Measurements from ENCODE around the gene NDNF.

NDNF gene

DNA sequence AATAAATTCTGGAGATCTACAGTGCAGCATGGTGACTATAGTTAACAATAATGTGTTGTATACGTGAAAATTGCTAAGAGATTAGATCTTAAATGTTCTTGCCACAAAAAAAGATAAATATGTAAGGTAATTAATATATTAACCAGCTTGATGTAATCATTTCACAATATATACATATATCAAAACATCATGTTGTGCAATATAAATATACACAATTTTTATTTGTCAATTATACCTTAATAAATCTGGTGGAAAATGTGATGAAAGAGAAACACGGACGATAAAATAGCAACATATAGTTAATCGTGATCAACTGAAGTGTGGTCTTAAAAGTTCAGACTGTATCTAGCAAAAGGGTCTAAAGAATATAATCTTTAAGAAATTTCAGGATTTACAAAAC, 16.5 kb upstream of the NDNF start:
- no peak for TF ChIP-seq SIN3A (IDR thresholded peaks at IDR 0.05; ENCODE audit: borderline replicate concordance, insufficient read depth, low read length)
- TF ChIP-seq, protein P1, sequence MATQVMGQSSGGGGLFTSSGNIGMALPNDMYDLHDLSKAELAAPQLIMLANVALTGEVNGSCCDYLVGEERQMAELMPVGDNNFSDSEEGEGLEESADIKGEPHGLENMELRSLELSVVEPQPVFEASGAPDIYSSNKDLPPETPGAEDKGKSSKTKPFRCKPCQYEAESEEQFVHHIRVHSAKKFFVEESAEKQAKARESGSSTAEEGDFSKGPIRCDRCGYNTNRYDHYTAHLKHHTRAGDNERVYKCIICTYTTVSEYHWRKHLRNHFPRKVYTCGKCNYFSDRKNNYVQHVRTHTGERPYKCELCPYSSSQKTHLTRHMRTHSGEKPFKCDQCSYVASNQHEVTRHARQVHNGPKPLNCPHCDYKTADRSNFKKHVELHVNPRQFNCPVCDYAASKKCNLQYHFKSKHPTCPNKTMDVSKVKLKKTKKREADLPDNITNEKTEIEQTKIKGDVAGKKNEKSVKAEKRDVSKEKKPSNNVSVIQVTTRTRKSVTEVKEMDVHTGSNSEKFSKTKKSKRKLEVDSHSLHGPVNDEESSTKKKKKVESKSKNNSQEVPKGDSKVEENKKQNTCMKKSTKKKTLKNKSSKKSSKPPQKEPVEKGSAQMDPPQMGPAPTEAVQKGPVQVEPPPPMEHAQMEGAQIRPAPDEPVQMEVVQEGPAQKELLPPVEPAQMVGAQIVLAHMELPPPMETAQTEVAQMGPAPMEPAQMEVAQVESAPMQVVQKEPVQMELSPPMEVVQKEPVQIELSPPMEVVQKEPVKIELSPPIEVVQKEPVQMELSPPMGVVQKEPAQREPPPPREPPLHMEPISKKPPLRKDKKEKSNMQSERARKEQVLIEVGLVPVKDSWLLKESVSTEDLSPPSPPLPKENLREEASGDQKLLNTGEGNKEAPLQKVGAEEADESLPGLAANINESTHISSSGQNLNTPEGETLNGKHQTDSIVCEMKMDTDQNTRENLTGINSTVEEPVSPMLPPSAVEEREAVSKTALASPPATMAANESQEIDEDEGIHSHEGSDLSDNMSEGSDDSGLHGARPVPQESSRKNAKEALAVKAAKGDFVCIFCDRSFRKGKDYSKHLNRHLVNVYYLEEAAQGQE (IDR thresholded peaks at IDR 0.05; ENCODE audit: insufficient read depth in 1 of 2, low read depth in 2 of 2, low read length in 2 of 2): no peak
- TF ChIP-seq POLR2AphosphoS5 (IDR thresholded peaks at IDR 0.05; ENCODE audit: low read depth, low read length): no peak
- TF ChIP-seq FOXP2 (optimal IDR thresholded peaks at IDR 0.05; ENCODE audit: borderline replicate concordance, extremely low read depth, extremely low read length, insufficient read depth): no peak
- TF ChIP-seq TAF1 (IDR thresholded peaks at IDR 0.05; ENCODE audit: borderline replicate concordance, insufficient read depth, low read length): no peak

DNA sequence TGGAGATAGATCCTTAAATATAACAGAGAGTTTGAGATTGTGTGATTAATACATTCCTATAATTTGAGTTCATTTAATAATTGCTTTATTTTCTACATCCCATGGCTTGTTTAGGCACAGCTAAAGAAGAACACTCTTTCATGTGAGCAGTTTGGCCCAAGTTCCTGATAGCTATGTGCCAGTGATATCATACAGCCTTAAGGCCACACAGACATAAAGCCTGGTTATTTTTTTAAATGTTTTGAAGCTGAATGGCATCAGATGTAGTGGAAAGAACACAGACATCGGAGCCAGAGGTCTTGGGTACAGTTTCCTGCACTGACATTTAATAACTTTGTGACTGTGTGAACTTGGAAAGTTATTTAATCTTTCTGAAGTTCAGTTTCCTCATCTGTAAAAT, 7.0 kb upstream of the NDNF start:
- TF ChIP-seq FOXP2 (optimal IDR thresholded peaks at IDR 0.05; ENCODE audit: borderline replicate concordance, extremely low read depth, extremely low read length, insufficient read depth) (no peak), POLR2AphosphoS5 (IDR thresholded peaks at IDR 0.05; ENCODE audit: low read depth, low read length) (no peak)
- TF ChIP-seq, protein P1 (IDR thresholded peaks at IDR 0.05; ENCODE audit: insufficient read depth in 1 of 2, low read depth in 2 of 2, low read length in 2 of 2): no peak

DNA sequence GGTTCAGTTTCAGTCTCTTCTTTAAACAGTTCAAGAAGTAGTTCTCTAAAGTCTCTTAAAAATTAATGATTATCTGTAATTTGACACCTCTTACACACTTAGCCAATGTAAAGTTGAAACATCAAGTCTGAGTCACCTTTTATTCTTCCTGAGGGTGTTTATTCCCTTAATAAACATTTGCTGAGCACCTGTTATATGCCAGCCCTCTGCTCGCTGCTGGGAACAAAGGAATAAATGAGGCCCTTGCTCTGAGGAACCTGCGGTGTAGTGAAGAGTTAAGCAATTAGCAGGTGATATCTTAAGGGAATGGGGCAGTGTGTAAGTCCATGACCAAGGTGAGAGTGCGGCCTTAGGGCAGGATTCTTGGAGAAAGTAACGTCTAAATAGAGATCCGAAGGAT, 5.2 kb upstream of the NDNF start:
- TF ChIP-seq POLR2AphosphoS5 (IDR thresholded peaks at IDR 0.05; ENCODE audit: low read depth, low read length) (no peak), TAF1 (IDR thresholded peaks at IDR 0.05; ENCODE audit: borderline replicate concordance, insufficient read depth, low read length) (no peak), SIN3A (IDR thresholded peaks at IDR 0.05; ENCODE audit: borderline replicate concordance, insufficient read depth, low read length) (no peak)
- TF ChIP-seq, protein P1 (IDR thresholded peaks at IDR 0.05; ENCODE audit: insufficient read depth in 1 of 2, low read depth in 2 of 2, low read length in 2 of 2): no peak

DNA sequence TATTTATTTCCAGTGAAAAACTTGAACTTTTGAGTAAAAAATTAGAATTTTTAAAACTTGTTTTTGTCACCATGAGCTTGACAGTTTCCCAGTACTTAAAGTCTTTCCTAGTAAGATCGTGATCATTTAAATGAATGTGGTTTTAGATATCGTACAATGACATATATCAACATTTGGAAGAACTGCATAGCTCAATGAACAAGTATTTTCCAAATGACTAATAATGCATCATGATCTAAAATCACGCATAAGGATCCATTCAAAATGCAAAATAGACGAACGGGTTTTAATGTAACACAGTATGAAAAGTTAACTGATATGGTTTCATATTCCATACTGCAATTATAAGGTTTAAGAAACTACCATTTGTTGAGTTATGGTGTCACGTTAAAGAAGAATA, 4.1 kb upstream of the NDNF start:
- no peak for TF ChIP-seq SIN3A (IDR thresholded peaks at IDR 0.05; ENCODE audit: borderline replicate concordance, insufficient read depth, low read length)
- TF ChIP-seq, protein P1 (IDR thresholded peaks at IDR 0.05; ENCODE audit: insufficient read depth in 1 of 2, low read depth in 2 of 2, low read length in 2 of 2): no peak
- no peak for TF ChIP-seq TAF1 (IDR thresholded peaks at IDR 0.05; ENCODE audit: borderline replicate concordance, insufficient read depth, low read length)
- TF ChIP-seq POLR2AphosphoS5 (IDR thresholded peaks at IDR 0.05; ENCODE audit: low read depth, low read length): no peak
- no peak for TF ChIP-seq FOXP2 (optimal IDR thresholded peaks at IDR 0.05; ENCODE audit: borderline replicate concordance, extremely low read depth, extremely low read length, insufficient read depth)

DNA sequence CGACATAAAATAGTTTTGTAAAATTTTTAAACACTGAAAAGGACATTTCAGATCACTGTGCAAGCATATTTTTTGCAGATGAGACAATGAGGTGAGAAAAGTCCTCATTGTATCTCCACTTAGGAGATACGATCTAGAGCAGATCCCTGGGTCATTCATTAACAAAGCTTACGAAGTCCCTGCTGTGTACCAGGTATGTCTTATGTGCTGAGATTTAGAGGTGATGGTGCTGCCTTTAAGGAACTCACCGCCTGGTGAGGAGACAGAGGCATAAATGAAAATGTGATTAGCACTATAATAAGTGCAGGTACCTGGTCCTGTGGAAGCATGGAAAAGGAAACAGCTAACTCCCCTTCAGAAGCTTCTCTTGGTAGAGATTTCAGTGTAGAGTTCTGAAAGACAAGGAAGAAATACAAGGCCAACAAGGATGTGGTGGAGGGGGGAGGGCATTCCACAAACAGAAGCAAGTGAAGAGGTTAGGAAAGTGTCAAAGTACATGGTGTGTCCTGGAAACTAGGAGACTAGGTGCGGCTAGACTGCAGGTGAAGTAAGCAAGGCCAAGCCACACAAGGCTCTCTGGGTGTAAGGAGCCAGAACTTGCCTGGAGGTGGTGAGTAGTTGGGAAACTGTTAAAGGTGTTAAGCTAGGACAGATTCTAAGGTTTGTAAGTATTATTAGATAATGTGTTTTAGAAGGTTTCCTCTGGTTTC, 1.5 kb upstream of the NDNF start:
- TF ChIP-seq POLR2AphosphoS5 (IDR thresholded peaks at IDR 0.05; ENCODE audit: low read depth, low read length) (no peak), SIN3A (IDR thresholded peaks at IDR 0.05; ENCODE audit: borderline replicate concordance, insufficient read depth, low read length) (no peak), FOXP2 (optimal IDR thresholded peaks at IDR 0.05; ENCODE audit: borderline replicate concordance, extremely low read depth, extremely low read length, insufficient read depth) (no peak), TAF1 (IDR thresholded peaks at IDR 0.05; ENCODE audit: borderline replicate concordance, insufficient read depth, low read length) (no peak)
- TF ChIP-seq, protein P1 (IDR thresholded peaks at IDR 0.05; ENCODE audit: insufficient read depth in 1 of 2, low read depth in 2 of 2, low read length in 2 of 2): no peak

Data from PFSK-1 (cell line).